Thyroid gland (tissue), 4 donors: Measurements from ENCODE around the gene TMX4.

ENCODE experiments used
- CTCF ChIP-seq, 6 experiments: fragments of 200-600 bp in 3 of 6; fragments of 450-650 bp in 3 of 6; sonication (generic) in 3 of 6; IDR thresholded peaks; one replicate each; pipeline ENCODE4 v1.5.1; 2016 to 2019; ENCODE audit warnings: antibody characterized with exemption in 6 of 6, mild to moderate bottlenecking in 2 of 6, inconsistent platforms in 1 of 6, moderate library complexity in 1 of 6
- POLR2A ChIP-seq, 2 donors: fragments of 450-650 bp; IDR thresholded peaks; one replicate each; pipeline ENCODE4 v1.6.1; 2017; ENCODE audit warnings: antibody characterized with exemption in 2 of 2, mild to moderate bottlenecking in 2 of 2, moderate library complexity in 1 of 2

- TF ChIP-seq CTCF (IDR thresholded peaks at IDR 0.05) (no peak), POLR2A (IDR thresholded peaks at IDR 0.05) (no peak)
Observed at GRCh38 chr20:8066662-8067061, 47.1 kb upstream of the TMX4 start.
